ENCODE results near the gene MS4A4A.

Gene MS4A4A

DNA sequence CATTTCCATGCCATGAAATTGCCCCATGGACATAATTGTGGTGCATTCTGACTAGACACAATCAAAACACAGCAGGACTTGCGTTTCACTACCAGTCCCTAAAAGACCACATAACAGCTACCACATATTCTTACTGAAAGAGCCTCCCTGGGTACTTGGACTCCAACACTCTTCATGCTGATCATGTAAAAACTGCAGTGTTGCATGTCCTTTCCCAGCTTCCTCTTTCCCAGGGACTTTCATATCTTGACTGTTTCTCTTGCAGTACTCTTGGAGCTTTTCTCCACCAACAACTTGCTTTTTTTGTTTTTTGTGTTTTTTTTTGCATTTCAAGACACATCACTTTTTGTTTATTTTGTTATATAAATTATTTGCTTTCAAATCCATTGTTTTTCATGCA lies 69.5 kb downstream of the MS4A4A start:
- Histone ChIP-seq H3K79me2 (ENCODE audit: control insufficient read depth, low read length) (no peaks in the 10 kb centered on the region), H3K36me3 (ENCODE audit: control insufficient read depth, low read length) (no peaks in the 10 kb centered on the region), H3K9me3 (ENCODE audit: control insufficient read depth, insufficient read depth, low read length) (peaks cover 4% of the 10 kb centered on the region; the same call in 1 of the 2 replicates), H3K4me1 (ENCODE audit: control insufficient read depth, low read length) (peaks cover 6% of the 10 kb centered on the region), H3K9me2 (replicated peaks; ENCODE audit: control insufficient read depth, low read length) (no peaks in the 10 kb centered on the region), H3K27ac (ENCODE audit: low read depth, low read length) (no peak overlapping the region), H3K4me3 (ENCODE audit: low read length) (no peak overlapping the region), H4K20me1 (ENCODE audit: control insufficient read depth, insufficient read depth, low read depth, low read length) (no peaks in the 10 kb centered on the region), H3F3A (ENCODE audit: control insufficient read depth, insufficient read depth) (no peaks in the 10 kb centered on the region), H3K4me2 (ENCODE audit: low read length) (no peak overlapping the region), H3K27me3 (ENCODE audit: control insufficient read depth, low read length) (no peaks in the 10 kb centered on the region)
- TF ChIP-seq, protein P1, sequence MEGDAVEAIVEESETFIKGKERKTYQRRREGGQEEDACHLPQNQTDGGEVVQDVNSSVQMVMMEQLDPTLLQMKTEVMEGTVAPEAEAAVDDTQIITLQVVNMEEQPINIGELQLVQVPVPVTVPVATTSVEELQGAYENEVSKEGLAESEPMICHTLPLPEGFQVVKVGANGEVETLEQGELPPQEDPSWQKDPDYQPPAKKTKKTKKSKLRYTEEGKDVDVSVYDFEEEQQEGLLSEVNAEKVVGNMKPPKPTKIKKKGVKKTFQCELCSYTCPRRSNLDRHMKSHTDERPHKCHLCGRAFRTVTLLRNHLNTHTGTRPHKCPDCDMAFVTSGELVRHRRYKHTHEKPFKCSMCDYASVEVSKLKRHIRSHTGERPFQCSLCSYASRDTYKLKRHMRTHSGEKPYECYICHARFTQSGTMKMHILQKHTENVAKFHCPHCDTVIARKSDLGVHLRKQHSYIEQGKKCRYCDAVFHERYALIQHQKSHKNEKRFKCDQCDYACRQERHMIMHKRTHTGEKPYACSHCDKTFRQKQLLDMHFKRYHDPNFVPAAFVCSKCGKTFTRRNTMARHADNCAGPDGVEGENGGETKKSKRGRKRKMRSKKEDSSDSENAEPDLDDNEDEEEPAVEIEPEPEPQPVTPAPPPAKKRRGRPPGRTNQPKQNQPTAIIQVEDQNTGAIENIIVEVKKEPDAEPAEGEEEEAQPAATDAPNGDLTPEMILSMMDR (IDR thresholded peaks at IDR 0.05; ENCODE audit: low read depth, low read length, poor library complexity, severe bottlenecking), result no peak
- no peak for TF ChIP-seq EZH2phosphoT487 (IDR thresholded peaks at IDR 0.05; ENCODE audit: borderline replicate concordance, low read length)

DNA sequence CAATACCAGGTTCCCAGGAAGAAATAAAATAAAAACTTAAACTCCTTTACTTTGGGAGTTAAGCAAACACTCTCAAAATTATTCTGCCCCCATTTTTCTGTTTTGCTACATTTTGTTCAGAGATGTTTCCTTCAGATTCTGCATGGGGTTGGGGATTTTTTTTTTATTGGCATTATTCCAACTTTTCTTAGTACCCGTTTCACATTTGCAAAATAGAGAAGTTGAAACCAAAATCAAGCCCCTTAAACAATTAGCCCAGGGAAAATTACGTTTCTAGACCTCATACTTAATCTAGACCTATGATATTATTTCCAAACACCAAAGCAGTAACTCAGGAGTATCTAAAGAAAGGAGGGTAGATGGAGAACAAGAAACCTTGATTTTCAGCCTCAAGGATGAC lies 77.3 kb downstream of the MS4A4A start:
- no peaks in the 10 kb centered on the region for H3K27me3 ChIP-seq (ENCODE audit: control insufficient read depth, low read length)
- H3K36me3 ChIP-seq (ENCODE audit: control insufficient read depth, low read length), result peaks cover 15% of the 10 kb centered on the region; the same call in 1 of the 2 replicates
- no peaks in the 10 kb centered on the region for H3F3A ChIP-seq (ENCODE audit: control insufficient read depth, insufficient read depth)
- peak overlapping the region; percentile 26 for H3K4me3 ChIP-seq (ENCODE audit: low read length)
- H3K27ac ChIP-seq (ENCODE audit: low read depth, low read length), result peak overlapping the region; percentile 16
- H3K79me2 ChIP-seq (ENCODE audit: control insufficient read depth, low read length), result no peaks in the 10 kb centered on the region
- H3K9me3 ChIP-seq (ENCODE audit: control insufficient read depth, insufficient read depth, low read length), result peaks cover 36% of the 10 kb centered on the region
- no peaks in the 10 kb centered on the region for H3K9me2 ChIP-seq (replicated peaks; ENCODE audit: control insufficient read depth, low read length)
- H4K20me1 ChIP-seq (ENCODE audit: control insufficient read depth, insufficient read depth, low read depth, low read length), result no peaks in the 10 kb centered on the region
- TF ChIP-seq EZH2phosphoT487 (IDR thresholded peaks at IDR 0.05; ENCODE audit: borderline replicate concordance, low read length), result no peak
- TF ChIP-seq, protein P1 (IDR thresholded peaks at IDR 0.05; ENCODE audit: low read depth, low read length, poor library complexity, severe bottlenecking), result no peak
- H3K4me2 ChIP-seq (ENCODE audit: low read length), result peak overlapping the region; percentile 46
- H3K4me1 ChIP-seq (ENCODE audit: control insufficient read depth, low read length), result peaks cover 21% of the 10 kb centered on the region
